HFFc6 (cell line): ENCODE data around the gene PITX1. TPM values are rescaled to one million over a fixed set of nuclear protein-coding genes. Genes with fewer than 3 reads are reported as not detected.

Experiments
- DNase-seq: peaks from one replicate; pipeline ENCODE4 v3.0.0-alpha.2; 2018
- H3K27ac Mint-ChIP-seq: 2 replicates; pipeline ENCODE4 v1.8.0; 2020; ENCODE audit warnings: mild to moderate bottlenecking, mixed read lengths
- H3K27me3 Mint-ChIP-seq: 2 replicates; pipeline ENCODE4 v1.8.0; 2021; ENCODE audit warnings: mild to moderate bottlenecking, moderate library complexity, mixed read lengths; ENCODE audit not compliant: insufficient read depth
- H3K36me3 Mint-ChIP-seq: 2 replicates; pipeline ENCODE4 v1.8.0; 2021; ENCODE audit warnings: low read depth, mixed read lengths
- H3K4me1 Mint-ChIP-seq: 2 replicates; pipeline ENCODE4 v1.8.0; 2020; ENCODE audit warnings: low read depth, mixed read lengths
- H3K4me3 Mint-ChIP-seq: 2 replicates; pipeline ENCODE4 v1.8.0; 2020; ENCODE audit warnings: mild to moderate bottlenecking, moderate library complexity, mixed read lengths
- H3K9me3 Mint-ChIP-seq: 2 replicates; pipeline ENCODE4 v1.8.0; 2020; ENCODE audit warnings: mild to moderate bottlenecking, mixed read lengths
- total RNA-seq, 6 experiments: library from RNA; stranded (reverse); fragmentation: NEBNext Ultra II Directional; extraction: Animal tissue kit (Norgen Biotek cat#: 25700); gene quantifications; 2 replicates in 1 of 6; 3 replicates in 5 of 6; pipeline ENCODE4 v1.2.3, GENCODE V29; 2021
- TF ChIP-seq, protein P1 (sequence below): fragments of 200-600 bp; sonication (generic); IDR thresholded peaks from 2 replicates; pipeline ENCODE4 v1.5.0; 2021; ENCODE audit warnings: antibody characterized with exemption, mild to moderate bottlenecking

Gene PITX1
- total RNA-seq, 6 experiments from 2014 or later = 13.4 to 26.0 (median 14.8) TPM

GRCh38 chr5:135069895-135070657, 36.0 kb upstream of the PITX1 start:
- H3K4me3 Mint-ChIP-seq = no peak overlapping the region
- H3K9me3 Mint-ChIP-seq = no peaks in the 10 kb centered on the region
- peaks cover 16% of the 10 kb centered on the region for H3K27me3 Mint-ChIP-seq
- DNase-seq = no peak
- peaks cover 17% of the 10 kb centered on the region for H3K4me1 Mint-ChIP-seq
- no peak overlapping the region for H3K27ac Mint-ChIP-seq
- H3K36me3 Mint-ChIP-seq = no peaks in the 10 kb centered on the region
- TF ChIP-seq, protein P1, sequence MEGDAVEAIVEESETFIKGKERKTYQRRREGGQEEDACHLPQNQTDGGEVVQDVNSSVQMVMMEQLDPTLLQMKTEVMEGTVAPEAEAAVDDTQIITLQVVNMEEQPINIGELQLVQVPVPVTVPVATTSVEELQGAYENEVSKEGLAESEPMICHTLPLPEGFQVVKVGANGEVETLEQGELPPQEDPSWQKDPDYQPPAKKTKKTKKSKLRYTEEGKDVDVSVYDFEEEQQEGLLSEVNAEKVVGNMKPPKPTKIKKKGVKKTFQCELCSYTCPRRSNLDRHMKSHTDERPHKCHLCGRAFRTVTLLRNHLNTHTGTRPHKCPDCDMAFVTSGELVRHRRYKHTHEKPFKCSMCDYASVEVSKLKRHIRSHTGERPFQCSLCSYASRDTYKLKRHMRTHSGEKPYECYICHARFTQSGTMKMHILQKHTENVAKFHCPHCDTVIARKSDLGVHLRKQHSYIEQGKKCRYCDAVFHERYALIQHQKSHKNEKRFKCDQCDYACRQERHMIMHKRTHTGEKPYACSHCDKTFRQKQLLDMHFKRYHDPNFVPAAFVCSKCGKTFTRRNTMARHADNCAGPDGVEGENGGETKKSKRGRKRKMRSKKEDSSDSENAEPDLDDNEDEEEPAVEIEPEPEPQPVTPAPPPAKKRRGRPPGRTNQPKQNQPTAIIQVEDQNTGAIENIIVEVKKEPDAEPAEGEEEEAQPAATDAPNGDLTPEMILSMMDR = no peak

GRCh38 chr5:135069016-135069770, 35.2 kb upstream of the PITX1 start:
- TF ChIP-seq, protein P1 = no peak
- H3K4me1 Mint-ChIP-seq = peaks cover 14% of the 10 kb centered on the region
- DNase-seq = no peak
- H3K4me3 Mint-ChIP-seq = no peak overlapping the region
- no peak overlapping the region for H3K27ac Mint-ChIP-seq
- H3K36me3 Mint-ChIP-seq = no peaks in the 10 kb centered on the region
- H3K27me3 Mint-ChIP-seq = peaks cover 14% of the 10 kb centered on the region
- no peaks in the 10 kb centered on the region for H3K9me3 Mint-ChIP-seq

- no peaks in the 10 kb centered on the region for H3K36me3 Mint-ChIP-seq
- no peak overlapping the region for H3K27ac Mint-ChIP-seq
- no peak for DNase-seq
- H3K4me3 Mint-ChIP-seq = no peak overlapping the region
- TF ChIP-seq, protein P1 = no peak
- H3K27me3 Mint-ChIP-seq = peaks cover 19% of the 10 kb centered on the region
- H3K9me3 Mint-ChIP-seq = no peaks in the 10 kb centered on the region
- H3K4me1 Mint-ChIP-seq = no peaks in the 10 kb centered on the region
Observed at GRCh38 chr5:135067587-135067986, 33.6 kb upstream of the PITX1 start.

- DNase-seq = no peak
Observed at GRCh38 chr5:135066781-135067180, 32.8 kb upstream of the PITX1 start.

More at GRCh38 chr5:135066781-135067180, 32.8 kb upstream of the PITX1 start:
- Mint-ChIP-seq H3K9me3 (no peaks in the 10 kb centered on the region), H3K27me3 (peaks cover 19% of the 10 kb centered on the region), H3K4me1 (no peaks in the 10 kb centered on the region), H3K4me3 (no peak overlapping the region), H3K27ac (no peak overlapping the region), H3K36me3 (no peaks in the 10 kb centered on the region)
- TF ChIP-seq, protein P1 = no peak
